Measurements from ENCODE around the gene PDK2. TPM values are rescaled to one million over a fixed set of nuclear protein-coding genes. Genes with fewer than 3 reads are reported as not detected.

PDK2 gene
- polyA plus RNA-seq (2012; ENCODE audit: insufficient read depth, insufficient read length): 38.9 TPM

DNA sequence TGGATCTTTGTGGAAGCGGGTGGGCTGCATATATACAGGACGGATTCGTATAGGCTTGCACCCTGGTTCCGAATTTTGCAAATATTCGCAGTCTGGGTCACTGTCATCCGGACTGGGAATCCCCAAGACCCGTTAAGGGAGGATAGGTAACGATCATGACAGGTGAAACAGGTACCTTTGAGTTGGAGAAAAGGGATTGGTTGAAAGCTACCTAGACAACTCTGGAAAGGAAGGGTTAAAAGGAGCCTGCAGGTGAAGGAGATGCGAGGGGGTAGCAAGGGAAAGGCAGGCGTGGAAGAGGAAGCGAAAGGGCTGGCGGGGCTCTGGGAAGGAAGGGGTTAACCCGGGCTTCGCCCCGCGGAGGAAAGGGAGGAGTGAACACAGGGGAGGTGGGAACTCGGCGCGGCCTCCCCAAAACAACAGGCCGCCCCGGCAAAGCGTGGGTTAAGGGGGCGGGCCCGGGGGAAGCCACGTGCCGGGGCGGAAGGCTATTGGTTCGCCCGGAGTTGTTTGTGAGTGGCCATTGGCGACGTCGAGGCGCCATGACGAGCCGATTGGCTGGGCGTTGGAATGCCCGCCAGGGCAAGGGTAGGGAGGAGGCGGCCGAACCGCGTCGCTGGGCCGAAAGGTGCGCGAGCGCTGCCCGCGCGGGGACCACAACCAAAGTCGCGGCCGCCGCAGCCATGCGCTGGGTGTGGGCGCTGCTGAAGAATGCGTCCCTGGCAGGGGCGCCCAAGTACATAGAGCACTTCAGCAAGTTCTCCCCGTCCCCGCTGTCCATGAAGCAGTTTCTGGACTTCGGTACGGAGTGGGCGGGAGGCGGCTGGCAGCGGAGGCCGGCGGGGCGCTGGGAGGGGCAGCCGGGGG is at the start of gene PDK2:
PDK2 (plus strand) TSS at position 599 of the 867 bp plus-strand sequence; CDS start at position 684, 85 bp downstream.
- peak; percentile 93 for DNase-seq (ENCODE audit: low read depth, low spot score)
- peak within 1 kb of the TSS; percentile 84 for H3K4me3 ChIP-seq (ENCODE audit: low read length)

- no peak overlapping the region for H3K4me3 ChIP-seq (ENCODE audit: low read length)
- no peak for DNase-seq (ENCODE audit: low read depth, low spot score)
These were observed 49.0 kb upstream of the PDK2 start for GRCh38 chr17:50046179-50046578.

GRCh38 chr17:50046667-50047066 is 48.5 kb upstream of the PDK2 start:
- DNase-seq (ENCODE audit: low read depth, low spot score): no peak
- no peak overlapping the region for H3K4me3 ChIP-seq (ENCODE audit: low read length)

DNA sequence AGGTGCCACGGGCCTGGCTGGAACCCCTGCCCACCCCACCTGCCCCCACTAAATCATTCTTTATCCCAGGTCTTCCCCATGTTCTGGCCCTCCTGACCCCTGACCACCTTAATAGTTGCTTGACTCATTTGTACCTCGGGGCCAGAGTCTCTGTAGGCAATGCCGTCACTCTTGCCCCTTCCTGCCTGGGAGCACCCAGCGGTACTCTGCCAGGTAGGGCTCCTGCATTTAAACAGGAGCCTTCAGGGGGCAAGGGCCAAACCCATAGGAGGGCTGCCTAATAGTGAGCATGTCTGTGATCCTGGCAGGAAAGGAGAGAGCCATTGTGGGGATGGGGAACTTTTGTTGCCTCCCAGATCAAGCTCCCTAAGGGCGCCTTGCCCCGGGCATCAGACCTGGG is 48.1 kb upstream of the PDK2 start:
- no peak for DNase-seq (ENCODE audit: low read depth, low spot score)
- H3K4me3 ChIP-seq (ENCODE audit: low read length): no peak overlapping the region

GRCh38 chr17:50047488-50048126 is 47.5 kb upstream of the PDK2 start:
- DNase-seq (ENCODE audit: low read depth, low spot score): no peak
- no peak overlapping the region for H3K4me3 ChIP-seq (ENCODE audit: low read length)

- H3K4me3 ChIP-seq (ENCODE audit: low read length): no peak overlapping the region
- DNase-seq (ENCODE audit: low read depth, low spot score): no peak
These were observed 46.9 kb upstream of the PDK2 start for GRCh38 chr17:50048146-50048720.

- DNase-seq (ENCODE audit: low read depth, low spot score): no peak
- H3K4me3 ChIP-seq (ENCODE audit: low read length): no peak overlapping the region
These were observed 46.2 kb upstream of the PDK2 start for GRCh38 chr17:50048988-50049387.

GRCh38 chr17:50049636-50050035 is 45.5 kb upstream of the PDK2 start:
- H3K4me3 ChIP-seq (ENCODE audit: low read length): no peak overlapping the region
- DNase-seq (ENCODE audit: low read depth, low spot score): no peak

GRCh38 chr17:50050431-50051032 is 44.6 kb upstream of the PDK2 start:
- no peak for DNase-seq (ENCODE audit: low read depth, low spot score)
- no peak overlapping the region for H3K4me3 ChIP-seq (ENCODE audit: low read length)

DNA sequence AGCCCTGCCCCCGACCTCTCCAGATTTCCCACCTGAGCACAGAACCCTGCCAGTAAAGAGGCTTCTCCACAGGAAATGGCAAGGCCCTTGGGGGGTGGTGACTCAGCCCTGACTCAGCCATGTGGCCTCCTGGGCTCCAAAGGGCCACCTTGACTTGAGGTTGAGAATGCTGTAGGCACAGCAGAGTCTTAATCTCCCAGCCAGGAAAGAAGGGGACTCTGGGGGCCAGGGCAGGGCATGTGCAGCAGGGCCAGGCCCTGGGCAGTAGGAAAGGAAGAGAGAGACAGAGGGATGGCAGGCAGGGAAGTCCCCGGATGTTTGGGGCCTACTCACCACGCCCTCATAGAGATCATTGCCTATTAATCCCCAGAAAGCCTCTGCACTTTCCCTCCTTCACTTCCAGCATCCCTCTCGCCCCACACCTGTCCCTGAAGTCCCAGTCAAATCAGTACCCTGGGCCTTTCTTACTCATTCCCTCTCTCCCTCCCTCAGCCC is 44.0 kb upstream of the PDK2 start:
- DNase-seq (ENCODE audit: low read depth, low spot score): peak; percentile 37
- no peak overlapping the region for H3K4me3 ChIP-seq (ENCODE audit: low read length)

GRCh38 chr17:50051606-50052005 is 43.5 kb upstream of the PDK2 start:
- no peak overlapping the region for H3K4me3 ChIP-seq (ENCODE audit: low read length)
- no peak for DNase-seq (ENCODE audit: low read depth, low spot score)

DNA sequence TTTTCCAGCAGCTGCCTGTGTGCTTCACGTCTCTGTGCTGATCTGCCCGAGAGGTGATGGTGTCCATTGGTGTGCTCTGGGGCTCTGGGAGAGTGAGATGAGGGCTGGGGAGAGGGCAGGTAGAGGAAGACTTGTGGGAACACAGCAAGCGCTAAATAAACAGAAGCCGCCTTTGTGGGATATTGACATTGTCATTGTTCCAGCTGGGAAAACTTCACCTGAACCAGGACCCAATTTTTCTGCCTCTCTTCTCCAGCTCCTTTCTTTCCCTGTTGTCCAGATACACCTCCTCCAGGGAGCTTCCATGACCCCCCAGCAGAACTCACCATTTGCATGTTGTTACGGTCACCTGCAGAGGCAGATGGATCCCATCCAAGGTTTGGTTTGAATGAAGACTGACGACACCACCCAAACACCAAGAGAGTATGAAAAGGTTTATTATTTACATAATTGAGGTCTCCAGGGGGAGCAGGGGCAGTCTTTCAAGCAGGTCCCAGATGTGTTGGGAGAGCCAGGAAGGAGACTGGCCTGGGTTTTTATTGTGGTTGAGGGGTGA is 42.8 kb upstream of the PDK2 start:
- no peak overlapping the region for H3K4me3 ChIP-seq (ENCODE audit: low read length)
- no peak for DNase-seq (ENCODE audit: low read depth, low spot score)

- no peak for DNase-seq (ENCODE audit: low read depth, low spot score)
- no peak overlapping the region for H3K4me3 ChIP-seq (ENCODE audit: low read length)
These were observed 42.1 kb upstream of the PDK2 start for GRCh38 chr17:50052822-50053653.

- H3K4me3 ChIP-seq (ENCODE audit: low read length): no peak overlapping the region
- no peak for DNase-seq (ENCODE audit: low read depth, low spot score)
These were observed 41.5 kb upstream of the PDK2 start for GRCh38 chr17:50053654-50053960.

- DNase-seq (ENCODE audit: low read depth, low spot score): no peak
- H3K4me3 ChIP-seq (ENCODE audit: low read length): peak overlapping the region; percentile 68
These were observed 40.1 kb upstream of the PDK2 start for GRCh38 chr17:50055055-50055425.

DNA sequence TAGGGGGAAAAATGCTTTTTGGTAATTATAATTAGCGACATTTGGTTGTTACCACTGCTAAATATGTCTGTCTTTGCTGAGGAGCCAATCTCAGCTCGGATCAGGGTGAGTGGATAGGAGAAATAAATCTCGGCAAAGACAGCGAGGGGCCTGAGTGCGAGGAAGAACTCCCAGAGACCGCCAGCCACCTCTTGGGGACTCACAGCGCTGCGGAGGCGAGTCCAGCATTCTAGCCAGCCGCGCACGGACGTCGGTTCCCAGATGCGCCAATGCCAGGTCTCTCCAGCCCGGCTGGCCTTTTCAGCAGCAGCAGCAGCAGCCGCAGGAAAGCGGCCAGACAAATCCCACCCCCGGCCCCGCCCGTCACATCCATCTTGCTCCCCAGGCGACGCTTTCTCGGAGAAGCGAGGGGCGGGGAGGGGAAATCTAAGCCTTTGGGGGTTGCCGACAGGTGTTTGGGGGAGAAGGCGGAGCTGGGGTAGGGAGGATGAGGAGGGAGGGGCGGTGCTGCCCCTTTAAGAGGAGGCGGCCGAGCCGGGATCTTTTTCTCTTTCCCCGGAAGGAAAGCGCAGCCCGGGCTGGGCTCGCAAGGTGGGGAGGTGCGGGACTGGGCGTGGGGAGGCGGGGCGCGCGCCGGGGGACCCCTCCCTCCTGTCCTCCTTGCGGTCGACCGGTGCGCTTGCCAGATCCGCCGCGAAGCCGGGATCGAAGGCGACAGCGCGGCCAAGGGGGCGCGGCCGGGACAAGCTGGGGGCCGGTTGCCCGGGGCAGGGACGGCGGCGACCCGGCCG is 39.5 kb upstream of the PDK2 start, which contains the start of gene ITGA3:
ITGA3 (plus strand) TSS at position 685 of the 791 bp plus-strand sequence. CDS start 330 bp downstream, outside the sequence.
- peak within 1 kb of the TSS; percentile 68 for H3K4me3 ChIP-seq (ENCODE audit: low read length)
- DNase-seq (ENCODE audit: low read depth, low spot score): peak; percentile 80

DNA sequence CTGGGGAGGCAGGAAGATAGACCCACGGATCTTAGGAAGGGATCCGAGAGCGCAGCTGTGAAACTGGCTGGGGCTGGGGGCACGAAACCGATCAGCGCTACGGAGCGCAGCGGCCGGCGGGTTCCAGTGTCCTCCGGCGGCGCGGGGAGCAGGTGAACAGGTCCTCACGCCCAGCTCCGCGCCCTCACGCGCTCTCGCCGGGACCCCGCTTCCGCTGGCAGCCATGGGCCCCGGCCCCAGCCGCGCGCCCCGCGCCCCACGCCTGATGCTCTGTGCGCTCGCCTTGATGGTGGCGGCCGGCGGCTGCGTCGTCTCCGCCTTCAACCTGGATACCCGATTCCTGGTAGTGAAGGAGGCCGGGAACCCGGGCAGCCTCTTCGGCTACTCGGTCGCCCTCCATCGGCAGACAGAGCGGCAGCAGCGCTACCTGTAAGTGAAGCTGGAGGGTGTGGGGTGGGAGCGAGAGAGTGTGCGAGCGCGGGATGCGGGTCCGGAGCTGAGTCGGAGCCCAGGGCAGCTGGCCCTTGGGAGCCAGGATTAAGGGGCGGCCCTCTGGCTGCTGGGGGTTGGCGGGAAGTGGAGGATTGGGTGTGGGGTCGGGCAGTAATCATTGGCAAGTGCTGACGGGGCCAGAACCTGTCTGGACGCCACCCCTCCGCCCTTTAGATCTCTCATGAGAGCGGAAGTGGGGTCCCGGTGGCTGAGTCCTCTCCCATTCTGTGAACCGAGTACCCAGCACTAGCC is 38.8 kb upstream of the PDK2 start:
- peak overlapping the region; percentile 68 for H3K4me3 ChIP-seq (ENCODE audit: low read length)
- DNase-seq (ENCODE audit: low read depth, low spot score): no peak

Data from Jurkat, Clone E6-1 (cell line).